A549 (cell line): ENCODE results near the gene C6orf141.

Source experiments
- BHLHE40 ChIP-seq: IDR thresholded peaks from 2 replicates; pipeline ENCODE4 v1.6.1; 2012; ENCODE audit warnings: low read depth, low read length, inconsistent platforms
- CHD4 ChIP-seq: fragments of 200-600 bp; sonication (generic); IDR thresholded peaks from 2 replicates; pipeline ENCODE4 v1.6.1; 2016; ENCODE audit warnings: antibody characterized with exemption, mild to moderate bottlenecking, borderline replicate concordance
- CTCF ChIP-seq: fragments of >200 bp; sonication (Bioruptor Twin); formaldehyde crosslinking; IDR thresholded peaks from 3 replicates; pipeline ENCODE4 v1.5.1; 2016
- E2F6 ChIP-seq: IDR thresholded peaks from 2 replicates; pipeline ENCODE4 v1.6.1; 2012; ENCODE audit warnings: low read depth, borderline replicate concordance
- FOSB ChIP-seq: fragments of 250-450 bp; sonication (Bioruptor Pico); IDR thresholded peaks from 2 replicates; pipeline ENCODE4 v1.5.0; 2020; ENCODE audit warnings: mild to moderate bottlenecking, moderate library complexity
- HEYL ChIP-seq: fragments of 250-450 bp; sonication (Bioruptor Pico); IDR thresholded peaks from 2 replicates; pipeline ENCODE4 v1.8.0; 2021; ENCODE audit warnings: mild to moderate bottlenecking, moderate library complexity
- JUN ChIP-seq, 2 experiments: fragments of >200 bp; sonication (Bioruptor Twin); formaldehyde crosslinking; IDR thresholded peaks; 2 replicates in 1 of 2; 3 replicates in 1 of 2; pipeline ENCODE4 v1.6.1; 2016 to 2017
- MAFK ChIP-seq: fragments of 450-650 bp; IDR thresholded peaks from 2 replicates; pipeline ENCODE4 v1.6.1; 2014; ENCODE audit not compliant: partially characterized antibody
- MAX ChIP-seq: IDR thresholded peaks from 2 replicates; pipeline ENCODE4 v1.6.1; 2012
- MAZ ChIP-seq: fragments of 150-350 bp; IDR thresholded peaks from 2 replicates; pipeline ENCODE4 v1.6.1; 2014; ENCODE audit warnings: antibody characterized with exemption, low read depth, low read length, borderline replicate concordance
- MYC ChIP-seq: IDR thresholded peaks from 2 replicates; pipeline ENCODE4 v1.6.1; 2012; ENCODE audit warnings: mild to moderate bottlenecking, inconsistent platforms, low read length, improper control_type of control experiment, borderline replicate concordance
- POLR2A ChIP-seq: IDR thresholded peaks from 2 replicates; pipeline ENCODE4 v1.6.1; 2012; ENCODE audit warnings: mild to moderate bottlenecking, low read length
- SMC3 ChIP-seq: fragments of >200 bp; sonication (Bioruptor Twin); formaldehyde crosslinking; IDR thresholded peaks from 3 replicates; pipeline ENCODE4 v1.6.1; 2018; ENCODE audit warnings: inconsistent platforms
- SREBF2 ChIP-seq: fragments of 450-650 bp; IDR thresholded peaks from 2 replicates; pipeline ENCODE4 v1.6.1; 2014; ENCODE audit warnings: mild to moderate bottlenecking, moderate library complexity

- TF ChIP-seq BHLHE40 (no peak), CTCF (no peak), MAX (no peak), JUN (IDR thresholded peaks at IDR 0.05) (no peak), POLR2A (no peak), SREBF2 (no peak), MAZ (no peak), MYC (no peak), SMC3 (no peak), FOSB (CRISPR knock-in tag) (no peak), HEYL (CRISPR knock-in tag) (no peak), MAFK (no peak), E2F6 (no peak), CHD4 (no peak)
Observed at GRCh38 chr6:49513153-49513989, 37.1 kb upstream of the C6orf141 start.
